ENCODE results near the gene ANKRD55.
"Not testable (repeated sequence)": the region's sequence is repeated elsewhere in the genome, so short reads cannot be mapped to it uniquely, and the experiment has no call there.

ANKRD55 gene

GRCh38 chr5:56251918-56252553 lies 18.9 kb upstream of the ANKRD55 start:
- no peak for DNase-seq

- no peak for DNase-seq
Measured at GRCh38 chr5:56251440-56251839, 18.3 kb upstream of the ANKRD55 start.

GRCh38 chr5:56250011-56250410 lies 16.9 kb upstream of the ANKRD55 start:
- DNase-seq, result no peak

GRCh38 chr5:56249085-56249484 lies 16.0 kb upstream of the ANKRD55 start:
- DNase-seq, result not testable (repeated sequence)

- no peak for DNase-seq
Measured at GRCh38 chr5:56247592-56247991, 14.5 kb upstream of the ANKRD55 start.

GRCh38 chr5:56246769-56247168 lies 13.6 kb upstream of the ANKRD55 start:
- no peak for DNase-seq

- DNase-seq, result no peak
Measured at GRCh38 chr5:56245481-56245880, 12.4 kb upstream of the ANKRD55 start.

- DNase-seq, result no peak
Measured at GRCh38 chr5:56244627-56245026, 11.5 kb upstream of the ANKRD55 start.

GRCh38 chr5:56242271-56242670 lies 9.1 kb upstream of the ANKRD55 start:
- DNase-seq, result not testable (repeated sequence)

GRCh38 chr5:56232538-56232937 lies 592 bp downstream of the ANKRD55 start:
- DNase-seq, result no peak

- no peak for DNase-seq
Measured at GRCh38 chr5:56230576-56230975, 2.6 kb downstream of the ANKRD55 start.

GRCh38 chr5:56229111-56229510 lies 4.0 kb downstream of the ANKRD55 start:
- DNase-seq, result no peak

- DNase-seq, result no peak
Measured at GRCh38 chr5:56228631-56229030, 4.5 kb downstream of the ANKRD55 start.

- DNase-seq, result no peak
Measured at GRCh38 chr5:56227691-56228090, 5.4 kb downstream of the ANKRD55 start.

- DNase-seq, result not testable (repeated sequence)
Measured at GRCh38 chr5:56223298-56223697, 9.8 kb downstream of the ANKRD55 start.

GRCh38 chr5:56221601-56222000 lies 11.5 kb downstream of the ANKRD55 start:
- not testable (repeated sequence) for DNase-seq

- no peak for DNase-seq
Measured at GRCh38 chr5:56215019-56215830, 17.9 kb downstream of the ANKRD55 start.

- not testable (repeated sequence) for DNase-seq
Measured at GRCh38 chr5:56213886-56214535, 19.1 kb downstream of the ANKRD55 start.

- DNase-seq, result no peak
Measured at GRCh38 chr5:56212130-56212879, 20.8 kb downstream of the ANKRD55 start.

GRCh38 chr5:56211298-56211865 lies 21.7 kb downstream of the ANKRD55 start:
- no peak for DNase-seq

GRCh38 chr5:56208681-56209080 lies 24.4 kb downstream of the ANKRD55 start:
- DNase-seq, result no peak

- DNase-seq, result no peak
Measured at GRCh38 chr5:56207537-56207936, 25.6 kb downstream of the ANKRD55 start.
